ENCODE results near the gene RDX.

GRCh38 chr11:110269996-110270395, 26.4 kb downstream of the RDX start:
- TF ChIP-seq CTCF (IDR thresholded peaks at IDR 0.05) (no peak), EZH2 (IDR thresholded peaks at IDR 0.05; ENCODE audit: borderline replicate concordance, insufficient read depth, low read depth, low read length, poor library complexity, severe bottlenecking) (no peak)
